Chondrocyte (in vitro differentiated cells): ENCODE data around the gene LIX1L. TPM values are rescaled to one million over a fixed set of nuclear protein-coding genes. Genes with fewer than 3 reads are reported as not detected.

Experiments used
- DNase-seq: peaks from one replicate; pipeline ENCODE4 v3.0.0; 2021; ENCODE audit warnings: mixed read lengths, low spot score
- H3K27ac Mint-ChIP-seq: one replicate; pipeline ENCODE4 v1.8.0; 2021; ENCODE audit warnings: mild to moderate bottlenecking, moderate library complexity, mixed read lengths; ENCODE audit not compliant: unreplicated experiment
- H3K27me3 Mint-ChIP-seq: 2 replicates; pipeline ENCODE4 v1.8.0; 2021; ENCODE audit warnings: low read depth, mixed read lengths
- H3K36me3 Mint-ChIP-seq: 2 replicates; pipeline ENCODE4 v1.8.0; 2021; ENCODE audit warnings: low read depth, mixed read lengths
- H3K4me1 Mint-ChIP-seq: 2 replicates; pipeline ENCODE4 v1.8.0; 2021; ENCODE audit warnings: low read depth, mild to moderate bottlenecking, mixed read lengths
- H3K4me3 Mint-ChIP-seq: one replicate; pipeline ENCODE4 v1.8.0; 2021; ENCODE audit warnings: mild to moderate bottlenecking, moderate library complexity, mixed read lengths; ENCODE audit not compliant: unreplicated experiment
- H3K9me3 Mint-ChIP-seq: 2 replicates; pipeline ENCODE4 v1.8.0; 2021; ENCODE audit warnings: low read depth, mixed read lengths
- CTCF ChIP-seq: fragments of 200-600 bp; sonication (generic); IDR thresholded peaks from 2 replicates; pipeline ENCODE4 v1.5.0; 2021; ENCODE audit warnings: antibody characterized with exemption, mild to moderate bottlenecking, moderate library complexity
- total RNA-seq: library from RNA; stranded (reverse); gene quantifications from 3 replicates; pipeline ENCODE4 v1.2.1, GENCODE V29; 2021

Gene LIX1L
- total RNA-seq, 1 donor from 2014 or later: 50.3 TPM

GRCh38 chr1:145988773-145989172, 31.0 kb upstream of the LIX1L start:
- DNase-seq: no peak
- H3K4me3 Mint-ChIP-seq: no peak overlapping the region
- H3K27me3 Mint-ChIP-seq: no peaks in the 10 kb centered on the region
- peaks cover 6% of the 10 kb centered on the region for H3K36me3 Mint-ChIP-seq
- H3K27ac Mint-ChIP-seq: no peak overlapping the region
- peaks cover 21% of the 10 kb centered on the region for H3K4me1 Mint-ChIP-seq
- no peak for TF ChIP-seq CTCF
- H3K9me3 Mint-ChIP-seq: no peaks in the 10 kb centered on the region

GRCh38 chr1:145987926-145988325, 30.1 kb upstream of the LIX1L start:
- Mint-ChIP-seq H3K27ac (no peak overlapping the region), H3K4me3 (no peak overlapping the region), H3K36me3 (no peaks in the 10 kb centered on the region), H3K27me3 (no peaks in the 10 kb centered on the region), H3K9me3 (no peaks in the 10 kb centered on the region), H3K4me1 (peaks cover 23% of the 10 kb centered on the region)
- no peak for DNase-seq
- TF ChIP-seq CTCF: no peak

- no peaks in the 10 kb centered on the region for H3K9me3 Mint-ChIP-seq
- no peaks in the 10 kb centered on the region for H3K36me3 Mint-ChIP-seq
- no peak overlapping the region for H3K27ac Mint-ChIP-seq
- H3K4me1 Mint-ChIP-seq: peaks cover 19% of the 10 kb centered on the region
- no peaks in the 10 kb centered on the region for H3K27me3 Mint-ChIP-seq
- no peak for TF ChIP-seq CTCF
- DNase-seq: no peak
- no peak overlapping the region for H3K4me3 Mint-ChIP-seq
These were observed 28.7 kb upstream of the LIX1L start for GRCh38 chr1:145986551-145986950.

GRCh38 chr1:145985502-145986439, 28.0 kb upstream of the LIX1L start:
- no peak for DNase-seq
- Mint-ChIP-seq H3K27ac (no peak overlapping the region), H3K4me1 (peaks cover 19% of the 10 kb centered on the region), H3K9me3 (no peaks in the 10 kb centered on the region), H3K36me3 (no peaks in the 10 kb centered on the region), H3K4me3 (no peak overlapping the region), H3K27me3 (no peaks in the 10 kb centered on the region)
- TF ChIP-seq CTCF: no peak

- Mint-ChIP-seq H3K9me3 (no peaks in the 10 kb centered on the region), H3K4me3 (no peak overlapping the region), H3K27me3 (no peaks in the 10 kb centered on the region), H3K4me1 (peaks cover 19% of the 10 kb centered on the region), H3K27ac (no peak overlapping the region), H3K36me3 (no peaks in the 10 kb centered on the region)
- no peak for TF ChIP-seq CTCF
- no peak for DNase-seq
These were observed 27.3 kb upstream of the LIX1L start for GRCh38 chr1:145985129-145985501.
